Trophoblast cell (in vitro differentiated cells and primary cell): ENCODE measurements around the gene HYLS1.

Source experiments
- DNase-seq, 2 donors: peaks; one replicate each; pipeline ENCODE4 v3.0.0-alpha.2; 2016
- H2AFZ ChIP-seq: 2 replicates; pipeline ENCODE4 v1.6.1; 2013; ENCODE audit warnings: low read length, moderate library complexity, mild to moderate bottlenecking; ENCODE audit not compliant: insufficient read depth, poor library complexity
- H2AK5ac ChIP-seq: 2 replicates; pipeline ENCODE4 v1.6.1; 2013; ENCODE audit warnings: mild to moderate bottlenecking, low read length
- H2BK120ac ChIP-seq: 2 replicates; pipeline ENCODE4 v1.6.1; 2013; ENCODE audit warnings: low read length, mild to moderate bottlenecking, moderate library complexity; ENCODE audit not compliant: insufficient read depth, poor library complexity
- H2BK12ac ChIP-seq: 2 replicates; pipeline ENCODE4 v1.6.1; 2013; ENCODE audit warnings: mild to moderate bottlenecking, low read length, moderate library complexity
- H2BK5ac ChIP-seq: 2 replicates; pipeline ENCODE4 v1.6.1; 2013; ENCODE audit warnings: low read length, low read depth, moderate library complexity, mild to moderate bottlenecking; ENCODE audit not compliant: poor library complexity
- H3K14ac ChIP-seq: 2 replicates; pipeline ENCODE4 v1.6.1; 2013; ENCODE audit warnings: mild to moderate bottlenecking, low read length
- H3K18ac ChIP-seq: 2 replicates; pipeline ENCODE4 v1.6.1; 2013; ENCODE audit warnings: mild to moderate bottlenecking, low read length
- H3K23ac ChIP-seq: 2 replicates; pipeline ENCODE4 v1.6.1; 2013; ENCODE audit warnings: low read length
- H3K27ac ChIP-seq: 2 replicates; pipeline ENCODE4 v1.5.1; 2013; ENCODE audit warnings: low read depth, mild to moderate bottlenecking, inconsistent platforms, low read length, moderate library complexity
- H3K27me3 ChIP-seq: 2 replicates; pipeline ENCODE4 v1.6.1; 2013; ENCODE audit warnings: inconsistent platforms, mild to moderate bottlenecking, low read length, moderate library complexity; ENCODE audit not compliant: insufficient read depth
- H3K36me3 ChIP-seq, 2 experiments: 1 replicate in 1 of 2; 2 replicates in 1 of 2; pipeline ENCODE4 v1.6.1; 2013; ENCODE audit warnings: low read length in 2 of 2, mild to moderate bottlenecking in 2 of 2, moderate library complexity in 1 of 2; ENCODE audit not compliant: insufficient read depth in 2 of 2, control insufficient read depth in 1 of 2
- H3K4ac ChIP-seq: 2 replicates; pipeline ENCODE4 v1.6.1; 2013; ENCODE audit warnings: low read depth, mild to moderate bottlenecking, low read length, moderate library complexity
- H3K4me1 ChIP-seq, 2 experiments: 1 replicate in 1 of 2; 2 replicates in 1 of 2; pipeline ENCODE4 v1.6.1; 2013; ENCODE audit warnings: low read length in 2 of 2, mild to moderate bottlenecking in 2 of 2, moderate library complexity in 1 of 2; ENCODE audit not compliant: insufficient read depth in 2 of 2, control insufficient read depth in 1 of 2
- H3K4me2 ChIP-seq: 2 replicates; pipeline ENCODE4 v1.6.1; 2013; ENCODE audit warnings: inconsistent platforms, mild to moderate bottlenecking, low read length, moderate library complexity
- H3K4me3 ChIP-seq: 2 replicates; pipeline ENCODE4 v1.5.1; 2013; ENCODE audit warnings: mild to moderate bottlenecking, low read depth, low read length, inconsistent platforms
- H3K79me1 ChIP-seq: one replicate; pipeline ENCODE4 v1.6.1; 2013; ENCODE audit warnings: low read length
- H3K79me2 ChIP-seq: 2 replicates; pipeline ENCODE4 v1.6.1; 2013; ENCODE audit warnings: low read length, mild to moderate bottlenecking; ENCODE audit not compliant: control insufficient read depth, insufficient read depth, poor library complexity
- H3K9ac ChIP-seq: 2 replicates; pipeline ENCODE4 v1.6.1; 2013; ENCODE audit warnings: mild to moderate bottlenecking, low read length
- H3K9me3 ChIP-seq: 2 replicates; pipeline ENCODE4 v1.6.1; 2013; ENCODE audit warnings: low read depth, mild to moderate bottlenecking, control low read depth, inconsistent platforms, low read length; ENCODE audit not compliant: insufficient read depth
- H4K12ac ChIP-seq: 2 replicates; pipeline ENCODE4 v1.6.1; 2013; ENCODE audit warnings: low read depth, mild to moderate bottlenecking, low read length, moderate library complexity
- H4K8ac ChIP-seq: 2 replicates; pipeline ENCODE4 v1.6.1; 2013; ENCODE audit warnings: low read depth, mild to moderate bottlenecking, low read length, moderate library complexity
- H4K91ac ChIP-seq: one replicate; pipeline ENCODE4 v1.6.1; 2013; ENCODE audit warnings: low read depth, mild to moderate bottlenecking, low read length, moderate library complexity
- WGBS: extraction: QIAGEN DNeasy Blood & Tissue Kit; methylation state at CpG from one replicate; pipeline ENCODE4 v1.1.7; 2013; ENCODE audit warnings: missing lambda C conversion rate; ENCODE audit not compliant: insufficient read length, insufficient coverage; ENCODE audit errors: extremely low coverage; 5-methylcytosine and 5-hydroxymethylcytosine counted together

HYLS1 gene

GRCh38 chr11:125872138-125872491, 15.4 kb upstream of the HYLS1 start:
- H3K4me1 ChIP-seq: no peaks in the 10 kb centered on the region
- no peak overlapping the region for H2BK120ac ChIP-seq
- H3K27ac ChIP-seq: no peak overlapping the region
- H3K9me3 ChIP-seq: peaks cover 2% of the 10 kb centered on the region
- H4K8ac ChIP-seq: no peak overlapping the region
- H3K27me3 ChIP-seq: no peaks in the 10 kb centered on the region
- no peak overlapping the region for H3K4me3 ChIP-seq
- H3K9ac ChIP-seq: no peak overlapping the region
- H4K12ac ChIP-seq: no peak overlapping the region
- H2AK5ac ChIP-seq: no peak overlapping the region
- peak; percentile 44 to 69 for DNase-seq
- no peak overlapping the region for H3K23ac ChIP-seq
- no peaks in the 10 kb centered on the region for H3K36me3 ChIP-seq
- H3K79me2 ChIP-seq: no peaks in the 10 kb centered on the region
- no peak overlapping the region for H3K4ac ChIP-seq
- no peak overlapping the region for H2BK5ac ChIP-seq
- H4K91ac ChIP-seq: no peak overlapping the region
- no peak overlapping the region for H3K14ac ChIP-seq
- H2AFZ ChIP-seq: no peak overlapping the region
- no peaks in the 10 kb centered on the region for H3K79me1 ChIP-seq
- no peak overlapping the region for H3K18ac ChIP-seq
- H2BK12ac ChIP-seq: no peak overlapping the region
- no peak overlapping the region for H3K4me2 ChIP-seq

- no peak overlapping the region for H2AFZ ChIP-seq
- no peak for DNase-seq
- no peaks in the 10 kb centered on the region for H3K27me3 ChIP-seq
- no peaks in the 10 kb centered on the region for H3K36me3 ChIP-seq
- H3K79me2 ChIP-seq: no peaks in the 10 kb centered on the region
- H4K12ac ChIP-seq: no peak overlapping the region
- no peak overlapping the region for H2AK5ac ChIP-seq
- no peak overlapping the region for H3K27ac ChIP-seq
- no peak overlapping the region for H3K23ac ChIP-seq
- no peak overlapping the region for H3K4ac ChIP-seq
- H3K9me3 ChIP-seq: peaks cover 2% of the 10 kb centered on the region
- no peak overlapping the region for H2BK5ac ChIP-seq
- no peak overlapping the region for H3K9ac ChIP-seq
- WGBS: no CpG with 5 or more reads among the region's 20 CpGs
- no peak overlapping the region for H4K91ac ChIP-seq
- H3K79me1 ChIP-seq: no peaks in the 10 kb centered on the region
- no peak overlapping the region for H3K14ac ChIP-seq
- H4K8ac ChIP-seq: no peak overlapping the region
- H3K4me3 ChIP-seq: no peak overlapping the region
- H3K4me1 ChIP-seq: no peaks in the 10 kb centered on the region
- H3K18ac ChIP-seq: no peak overlapping the region
- no peak overlapping the region for H2BK12ac ChIP-seq
- H3K4me2 ChIP-seq: no peak overlapping the region
- H2BK120ac ChIP-seq: no peak overlapping the region
Measured at GRCh38 chr11:125873881-125874555, 13.4 kb upstream of the HYLS1 start.

GRCh38 chr11:125874556-125875124, 12.8 kb upstream of the HYLS1 start:
- peak; percentile 42 to 81 for DNase-seq
- no peaks in the 10 kb centered on the region for H3K79me1 ChIP-seq
- peaks cover 2% of the 10 kb centered on the region for H3K9me3 ChIP-seq
- H2BK12ac ChIP-seq: no peak overlapping the region
- H3K18ac ChIP-seq: no peak overlapping the region
- H3K4me2 ChIP-seq: no peak overlapping the region
- WGBS: no CpG with 5 or more reads among the region's 8 CpGs
- H2AFZ ChIP-seq: no peak overlapping the region
- H4K12ac ChIP-seq: no peak overlapping the region
- no peak overlapping the region for H4K91ac ChIP-seq
- no peaks in the 10 kb centered on the region for H3K79me2 ChIP-seq
- H3K4me3 ChIP-seq: no peak overlapping the region
- no peak overlapping the region for H2BK5ac ChIP-seq
- no peaks in the 10 kb centered on the region for H3K36me3 ChIP-seq
- no peak overlapping the region for H3K27ac ChIP-seq
- no peak overlapping the region for H3K23ac ChIP-seq
- no peaks in the 10 kb centered on the region for H3K4me1 ChIP-seq
- no peak overlapping the region for H3K14ac ChIP-seq
- no peaks in the 10 kb centered on the region for H3K27me3 ChIP-seq
- no peak overlapping the region for H2AK5ac ChIP-seq
- no peak overlapping the region for H2BK120ac ChIP-seq
- H3K9ac ChIP-seq: no peak overlapping the region
- H4K8ac ChIP-seq: no peak overlapping the region
- H3K4ac ChIP-seq: no peak overlapping the region

GRCh38 chr11:125881291-125881690, 6.2 kb upstream of the HYLS1 start:
- WGBS: no CpG with 5 or more reads among the region's 1 CpG
- Histone ChIP-seq H4K91ac (no peak overlapping the region), H3K4me2 (no peak overlapping the region), H3K4me1 (no peaks in the 10 kb centered on the region), H3K79me2 (no peaks in the 10 kb centered on the region), H2BK120ac (no peak overlapping the region), H3K36me3 (no peaks in the 10 kb centered on the region), H3K23ac (no peak overlapping the region), H3K9ac (no peak overlapping the region), H4K8ac (no peak overlapping the region), H2AK5ac (no peak overlapping the region), H4K12ac (no peak overlapping the region), H3K27me3 (no peaks in the 10 kb centered on the region), H2BK5ac (no peak overlapping the region), H2AFZ (no peak overlapping the region), H3K4ac (no peak overlapping the region), H3K18ac (no peak overlapping the region), H3K9me3 (no peaks in the 10 kb centered on the region), H3K79me1 (no peaks in the 10 kb centered on the region), H3K27ac (no peak overlapping the region), H2BK12ac (no peak overlapping the region), H3K4me3 (no peak overlapping the region), H3K14ac (no peak overlapping the region)
- DNase-seq: no peak
